Fibroblast of lung (primary cell): ENCODE measurements around the gene NIF3L1.

ENCODE experiments used
- CTCF ChIP-seq, 2 donors: IDR thresholded peaks in 1 of 2; conservative IDR thresholded peaks in 1 of 2; 1 replicate in 1 of 2; 2 replicates in 1 of 2; pipeline ENCODE4 v1.5.1; 2011 to 2012; ENCODE audit warnings: low read length in 2 of 2, control low read depth in 1 of 2, inconsistent platforms in 1 of 2, low read depth in 1 of 2, mild to moderate bottlenecking in 1 of 2
- EZH2 ChIP-seq: IDR thresholded peaks from 2 replicates; pipeline ENCODE4 v1.5.1; 2012; ENCODE audit warnings: low read length, control low read depth, mild to moderate bottlenecking; ENCODE audit errors: missing control alignments

- TF ChIP-seq CTCF (conservative IDR thresholded peaks at IDR 0.05 in 1 of 2, IDR thresholded peaks at IDR 0.05 in 1 of 2; ENCODE audit: low read depth in 1 of 2, low read length in 2 of 2), result no peak
- TF ChIP-seq EZH2, result no peak
Observed at GRCh38 chr2:200847939-200848338, 41.2 kb upstream of the NIF3L1 start.
